AG20443 (cell line): ENCODE measurements around the gene NHEJ1.
"Not testable (repeated sequence)": the region's sequence is repeated elsewhere in the genome, so short reads cannot be mapped to it uniquely, and the experiment has no call there.

Experiments
- DNase-seq: peaks from one replicate; pipeline ENCODE4 v3.0.0; 2012; ENCODE audit warnings: low spot score, mixed read lengths

The NHEJ1 gene, protein sequence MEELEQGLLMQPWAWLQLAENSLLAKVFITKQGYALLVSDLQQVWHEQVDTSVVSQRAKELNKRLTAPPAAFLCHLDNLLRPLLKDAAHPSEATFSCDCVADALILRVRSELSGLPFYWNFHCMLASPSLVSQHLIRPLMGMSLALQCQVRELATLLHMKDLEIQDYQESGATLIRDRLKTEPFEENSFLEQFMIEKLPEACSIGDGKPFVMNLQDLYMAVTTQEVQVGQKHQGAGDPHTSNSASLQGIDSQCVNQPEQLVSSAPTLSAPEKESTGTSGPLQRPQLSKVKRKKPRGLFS

DNA sequence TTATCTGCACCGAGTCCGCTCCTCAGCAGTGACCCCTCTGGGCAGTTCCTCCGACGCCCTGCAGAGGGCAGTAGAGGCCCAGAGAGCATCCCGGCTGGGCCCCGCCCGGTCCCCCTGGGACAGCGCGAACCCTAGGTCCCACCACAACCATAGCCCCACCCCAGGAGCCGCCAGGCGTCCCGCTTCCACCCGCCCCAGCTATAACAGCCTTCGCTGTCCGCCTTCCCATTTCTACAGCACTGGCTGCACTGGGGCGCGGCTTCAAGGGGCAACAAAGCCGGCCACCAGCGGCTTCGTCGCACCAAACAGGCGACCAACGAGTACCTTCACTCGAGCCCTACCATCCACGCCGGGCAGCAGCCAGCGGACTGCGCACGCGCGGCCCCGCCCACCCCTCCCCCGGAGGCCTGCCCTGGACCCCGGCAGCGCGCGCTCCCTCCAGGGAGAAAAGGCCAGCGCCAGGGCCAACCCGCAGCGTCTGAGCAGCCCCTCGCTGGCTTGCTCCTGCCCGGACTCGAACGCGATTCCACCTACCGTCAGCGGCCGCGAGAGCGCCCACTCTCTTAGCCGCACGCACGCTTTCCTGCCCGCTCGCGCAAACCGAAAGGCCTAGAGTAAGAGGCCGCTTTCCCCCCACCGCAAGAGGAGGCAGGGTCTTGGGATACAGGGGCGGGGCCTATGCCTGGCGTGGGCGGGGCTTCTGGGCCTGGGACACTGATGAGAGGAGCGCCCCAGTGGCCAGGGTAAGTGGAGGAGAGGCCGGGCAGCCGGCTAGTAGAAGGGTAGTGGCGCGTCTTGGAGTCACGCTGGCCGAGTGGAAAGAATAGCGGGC is at the start of gene NHEJ1:
NHEJ1 (minus strand) TSS at position 630 of the 832 bp plus-strand sequence. CDS start 2,453 bp downstream, outside the sequence.
- peak; percentile 96 for DNase-seq

DNA sequence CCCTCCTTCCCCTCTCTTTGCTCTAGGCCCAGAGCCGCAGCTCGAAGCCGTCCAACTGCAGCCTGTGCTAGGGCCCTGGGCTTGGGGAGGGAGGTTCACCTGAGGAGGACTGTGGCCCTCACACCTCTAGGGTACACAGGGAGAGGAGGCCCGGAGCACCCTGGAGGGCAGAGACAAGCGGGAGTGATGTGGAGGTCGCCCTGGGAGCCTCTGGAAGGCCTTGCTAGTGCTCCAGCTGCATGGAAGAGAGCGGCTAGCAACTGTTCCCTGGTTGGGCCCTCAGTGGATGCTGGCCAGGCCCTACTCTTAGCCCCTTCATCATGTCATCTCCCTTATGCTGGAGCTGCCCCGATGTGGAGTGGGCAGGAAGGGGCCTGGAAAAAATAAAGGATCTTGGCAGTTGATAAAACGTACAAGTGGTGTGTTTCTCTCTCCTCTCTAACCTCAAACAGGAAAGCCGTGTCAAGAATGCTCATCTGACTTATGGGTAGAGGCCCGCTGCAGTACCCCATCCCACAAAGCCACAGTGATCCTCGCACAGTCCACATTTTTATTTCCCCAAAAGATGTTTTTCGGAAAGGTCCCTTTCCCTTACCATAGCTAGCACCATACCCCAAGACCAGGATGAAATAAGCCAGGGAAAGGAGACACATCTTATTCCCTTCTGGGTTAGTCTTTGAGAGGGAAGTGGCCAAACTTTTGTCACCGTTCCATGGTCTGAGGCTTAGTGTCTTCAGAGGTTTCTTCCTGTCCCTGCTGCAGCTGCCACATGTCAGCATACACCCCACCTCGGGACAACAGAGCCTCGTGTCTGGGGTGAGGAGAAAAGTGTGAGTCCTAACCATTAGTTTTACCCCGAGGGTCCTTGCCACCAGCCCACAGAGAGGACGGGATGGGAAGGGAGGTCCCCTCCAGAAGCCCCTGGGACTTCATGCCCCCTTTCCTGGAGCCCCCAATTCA is 48.9 kb upstream of the NHEJ1 start:
- DNase-seq = no peak

DNA sequence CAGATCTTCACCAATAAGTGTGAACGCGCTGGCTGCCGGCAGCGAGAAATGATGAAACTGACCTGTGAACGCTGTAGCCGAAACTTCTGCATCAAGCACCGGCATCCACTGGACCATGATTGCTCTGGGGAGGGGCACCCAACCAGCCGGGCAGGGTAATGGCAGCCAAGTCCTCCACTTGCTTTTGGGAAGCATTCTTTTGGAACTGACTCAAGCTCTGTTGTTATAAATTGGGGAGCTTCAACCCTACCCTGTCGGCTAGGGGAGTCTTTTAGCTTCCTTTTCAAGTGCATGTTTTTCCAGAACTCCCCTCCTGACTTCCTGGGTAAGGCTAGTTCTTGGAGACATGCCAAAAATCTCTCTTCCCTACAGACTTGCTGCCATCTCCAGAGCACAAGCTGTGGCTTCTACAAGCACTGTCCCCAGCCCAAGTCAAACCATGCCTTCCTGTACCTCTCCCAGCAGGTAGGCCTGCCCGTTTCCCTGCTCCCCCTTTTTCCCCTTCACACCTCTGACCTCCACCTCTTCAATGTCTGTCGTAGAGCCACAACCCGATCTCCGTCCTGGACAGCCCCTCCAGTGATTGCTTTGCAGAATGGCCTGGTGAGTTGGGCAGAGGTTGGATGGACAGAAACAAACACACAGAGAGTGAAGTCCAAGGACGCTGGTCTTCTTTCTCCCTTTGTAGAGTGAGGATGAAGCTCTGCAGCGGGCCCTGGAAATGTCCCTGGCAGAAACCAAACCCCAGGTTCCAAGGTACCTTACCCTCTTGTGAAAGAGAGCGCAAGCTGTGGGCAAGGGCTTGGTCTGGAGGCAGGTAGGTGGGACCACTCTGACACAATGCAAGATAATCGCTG is 47.5 kb upstream of the NHEJ1 start:
- DNase-seq = peak; percentile 32

DNA sequence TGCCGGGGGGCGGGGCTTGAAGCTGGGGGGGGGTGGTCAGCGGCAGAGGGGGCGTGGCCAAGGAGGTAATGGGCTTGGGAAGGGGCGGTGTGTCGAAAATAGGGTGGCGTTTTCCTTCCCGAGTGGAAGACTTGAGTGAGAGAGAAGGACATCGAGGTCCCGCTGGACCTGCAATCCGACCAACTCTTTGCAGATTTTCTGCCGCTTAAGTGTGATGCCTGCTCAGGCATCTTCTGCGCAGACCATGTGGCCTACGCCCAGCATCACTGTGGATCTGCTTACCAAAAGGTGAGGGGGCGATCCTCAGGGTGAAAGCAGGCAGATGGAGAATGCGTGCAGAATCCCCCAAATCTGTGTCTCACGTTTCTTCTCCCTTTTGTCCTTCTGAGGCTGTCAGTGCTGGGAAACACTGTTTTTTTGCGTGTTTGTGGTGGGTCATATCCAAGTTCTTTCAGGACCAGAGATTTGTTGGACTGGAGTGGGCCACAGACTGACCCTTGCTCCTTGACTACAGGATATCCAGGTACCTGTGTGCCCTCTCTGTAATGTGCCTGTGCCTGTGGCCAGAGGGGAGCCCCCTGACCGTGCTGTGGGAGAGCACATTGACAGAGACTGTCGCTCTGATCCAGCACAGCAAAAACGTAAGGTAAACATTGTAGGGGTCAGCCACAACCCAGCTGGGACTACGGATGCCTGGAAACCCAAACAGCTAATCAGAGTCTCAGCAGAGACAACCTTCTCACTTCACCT is 46.7 kb upstream of the NHEJ1 start:
- DNase-seq = no peak

DNA sequence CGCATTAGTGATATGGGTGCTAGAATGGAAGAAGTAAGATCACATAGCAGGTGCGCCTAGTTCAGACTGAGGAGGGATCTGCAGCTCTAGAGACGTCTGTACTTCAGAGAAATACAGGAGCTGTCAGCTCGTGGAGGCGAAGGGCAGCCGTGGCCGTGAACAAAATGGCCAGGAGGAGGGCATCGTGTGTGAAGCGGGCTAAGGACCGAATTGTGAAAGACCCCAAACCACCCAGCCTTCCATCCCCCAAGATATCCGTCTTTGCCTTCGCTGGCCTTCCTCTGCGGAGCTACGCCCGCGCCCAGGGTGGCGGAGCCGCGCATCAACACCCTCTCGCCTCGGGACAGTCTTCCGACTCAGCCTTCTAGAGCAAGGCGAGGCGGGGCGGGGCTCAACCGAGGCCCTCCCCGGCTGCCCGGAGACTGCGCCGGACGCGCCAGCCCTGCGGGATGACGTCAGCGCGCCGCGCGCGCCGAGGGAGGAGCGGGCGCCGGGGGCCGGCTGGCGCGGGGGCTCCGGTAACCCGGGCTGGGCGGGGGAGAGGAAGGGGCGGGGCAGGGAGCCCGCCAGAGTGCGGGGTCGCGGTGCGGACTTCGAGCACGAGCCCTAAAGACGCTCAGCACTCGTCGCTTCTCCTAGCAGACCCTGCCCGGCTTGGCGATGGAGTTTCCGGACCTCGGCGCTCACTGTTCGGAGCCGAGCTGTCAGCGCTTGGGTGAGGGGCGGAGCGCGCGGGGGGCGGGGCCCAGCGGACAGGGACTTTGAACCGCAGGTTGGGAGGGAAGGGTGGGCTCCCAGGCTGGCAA is 45.9 kb upstream of the NHEJ1 start, which contains the start of gene ZFAND2B:
ZFAND2B (plus strand) TSS at position 455 of the 806 bp plus-strand sequence; CDS start at position 661, 206 bp downstream.
- DNase-seq = peak; percentile 99

DNA sequence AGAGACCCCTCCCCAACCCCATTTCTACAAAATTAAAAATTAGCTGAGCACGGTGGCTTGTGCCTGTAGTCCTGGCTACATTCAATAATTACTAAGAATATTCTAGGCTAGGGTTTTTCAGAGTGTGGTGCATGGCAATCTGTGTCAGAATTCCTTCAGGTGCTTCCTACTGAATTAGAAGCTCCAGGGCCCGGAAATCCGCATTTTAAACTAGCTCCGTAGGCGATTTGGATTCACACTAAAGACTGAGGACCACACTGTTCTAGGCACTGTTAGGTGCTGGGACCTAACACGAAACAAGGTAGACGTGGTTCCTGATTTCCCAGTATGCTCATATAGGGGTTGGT is 45.3 kb upstream of the NHEJ1 start:
- no peak for DNase-seq

DNA sequence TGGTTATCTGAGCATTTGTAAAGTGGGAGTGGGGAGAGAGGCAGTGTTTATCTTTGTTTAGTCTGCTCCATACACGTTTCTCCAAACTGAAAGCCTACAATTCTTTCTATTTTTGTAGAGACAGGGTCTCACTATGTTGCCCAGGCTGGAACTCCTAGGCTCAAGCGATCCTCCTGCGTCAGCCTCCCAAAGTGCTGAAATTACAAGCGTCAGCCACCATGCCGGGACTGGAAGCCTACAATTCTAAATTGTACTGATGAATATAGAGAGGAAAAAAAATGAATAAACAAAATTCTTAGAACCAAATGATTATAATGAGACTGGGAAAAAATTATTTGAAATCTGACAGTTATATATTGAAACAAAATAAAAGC is 44.5 kb upstream of the NHEJ1 start:
- DNase-seq = no peak

DNA sequence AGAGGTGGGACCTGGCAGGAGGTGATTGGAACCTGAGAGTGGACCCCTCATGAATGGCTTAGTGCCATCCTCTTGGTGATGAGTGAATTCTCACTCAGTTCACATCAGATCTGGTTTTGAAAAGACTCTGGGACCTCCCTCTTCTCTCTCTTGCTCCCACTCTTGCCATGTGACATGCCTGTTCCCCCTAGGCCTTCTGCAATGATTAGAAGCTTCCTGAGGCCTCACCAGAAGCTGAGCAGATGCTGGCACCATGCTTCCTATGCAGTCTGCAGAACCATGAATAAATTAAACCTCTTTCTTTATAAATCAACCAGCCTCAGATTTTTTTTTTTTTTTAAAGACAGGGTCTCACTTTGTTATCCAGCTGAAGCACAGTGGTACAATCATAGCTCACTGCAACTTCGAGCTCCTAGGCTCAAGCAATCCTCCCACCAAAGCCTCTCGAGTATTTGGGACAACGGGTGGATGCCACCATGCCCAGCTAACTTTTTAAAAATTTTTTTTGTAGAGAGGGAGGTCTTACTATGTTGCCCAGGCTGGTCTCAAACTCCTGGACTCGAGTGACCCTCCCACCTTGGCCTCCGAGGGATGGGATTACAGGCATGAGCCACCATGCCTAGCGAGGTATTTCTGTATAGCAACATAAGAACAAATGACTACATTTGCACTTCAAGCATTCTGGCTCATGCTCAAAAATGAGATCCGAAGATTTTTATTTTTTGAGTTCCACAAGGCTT is 44.0 kb upstream of the NHEJ1 start:
- DNase-seq = no peak

DNA sequence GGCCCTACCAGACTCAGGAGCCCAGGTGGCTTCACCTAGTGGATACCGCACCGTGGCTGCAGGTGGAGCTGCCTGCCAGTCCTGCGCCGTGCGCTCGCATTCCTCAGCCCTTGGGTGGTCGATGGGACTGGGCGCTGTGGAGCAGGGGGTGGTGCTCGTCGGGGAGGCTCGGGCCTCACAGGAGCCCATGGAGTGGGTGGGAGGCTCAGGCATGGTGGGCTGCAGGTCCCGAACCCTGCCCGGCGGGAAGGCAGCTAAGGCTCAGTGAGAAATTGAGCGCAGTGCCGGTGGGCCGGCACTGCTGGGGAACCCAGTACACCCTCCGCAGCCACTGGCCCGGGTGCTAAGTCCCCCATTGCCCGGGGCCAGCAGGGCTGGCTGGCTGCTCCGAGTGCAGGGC is 40.7 kb upstream of the NHEJ1 start:
- DNase-seq = not testable (repeated sequence)

DNA sequence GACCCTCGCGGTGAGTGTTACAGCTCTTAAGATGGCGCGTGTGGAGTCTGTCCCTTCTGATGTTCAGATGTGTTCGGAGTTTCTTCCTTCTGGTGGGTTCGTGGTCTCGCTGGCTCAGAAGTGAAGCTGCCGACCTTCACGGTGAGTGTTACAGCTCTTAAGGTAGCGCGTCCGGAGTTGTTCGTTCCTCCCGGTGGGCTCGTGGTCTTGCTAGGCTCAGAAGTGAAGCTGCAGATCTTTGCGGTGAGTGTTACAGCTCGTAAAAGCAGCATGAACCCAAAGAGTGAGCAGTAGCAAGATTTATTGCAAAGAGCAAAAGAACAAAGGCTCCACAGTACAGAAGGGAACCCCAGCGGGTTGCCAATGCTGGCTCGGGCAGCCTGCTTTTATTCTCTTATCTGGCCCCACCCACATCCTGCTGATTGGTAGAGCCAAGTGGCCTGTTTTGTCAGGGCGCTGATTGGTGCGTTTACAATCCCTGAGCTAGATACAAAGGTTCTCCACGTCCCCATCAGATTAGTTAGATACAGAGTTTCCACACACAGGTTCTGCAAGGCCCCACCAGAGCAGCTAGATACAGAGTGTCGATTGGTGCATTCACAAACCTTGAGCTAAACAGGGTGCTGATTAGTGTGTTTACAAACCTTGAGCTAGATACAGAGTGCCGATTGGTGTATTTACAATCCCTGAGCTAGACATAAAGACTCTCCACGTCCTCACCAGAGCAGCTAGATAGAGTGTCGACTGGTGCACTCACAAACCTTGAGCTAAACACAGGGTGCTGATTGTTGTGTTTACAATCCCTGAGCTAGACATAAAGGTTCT is 40.1 kb upstream of the NHEJ1 start:
- DNase-seq = not testable (repeated sequence)

DNA sequence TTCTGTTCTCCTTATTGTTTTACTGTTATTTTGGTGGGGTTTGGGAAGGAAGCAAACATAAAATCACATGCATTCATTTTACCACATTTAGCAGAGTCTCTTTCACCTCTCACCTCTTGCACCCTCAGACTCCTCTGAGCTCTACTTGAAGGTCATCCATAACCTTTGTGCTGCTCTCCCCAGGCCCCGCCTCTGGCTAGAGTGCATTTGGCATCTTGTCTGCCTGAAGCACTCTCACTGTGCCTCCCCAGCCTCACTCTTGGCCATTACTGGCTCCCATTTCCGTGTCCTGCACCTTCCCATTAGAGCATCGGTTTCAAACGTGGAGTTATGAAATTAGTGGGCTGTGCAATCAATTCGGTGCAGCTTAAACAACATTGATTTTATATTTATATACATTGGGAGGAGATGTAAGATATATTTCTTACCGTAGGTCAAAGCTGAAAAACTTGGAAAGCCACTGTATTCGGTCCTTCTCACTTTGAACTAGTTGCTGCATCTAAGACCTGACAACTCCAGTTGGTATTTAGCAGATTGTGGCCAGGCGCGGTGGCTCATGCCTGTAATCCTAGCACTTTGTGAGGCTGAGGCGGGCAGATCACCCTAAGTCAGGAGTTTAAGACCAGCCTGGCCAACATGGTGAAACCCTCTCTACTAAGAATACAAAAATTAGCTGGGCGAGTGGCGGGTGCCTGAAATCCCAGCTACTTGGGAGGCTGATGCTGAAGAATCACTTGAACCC is 39.0 kb upstream of the NHEJ1 start:
- DNase-seq = no peak

DNA sequence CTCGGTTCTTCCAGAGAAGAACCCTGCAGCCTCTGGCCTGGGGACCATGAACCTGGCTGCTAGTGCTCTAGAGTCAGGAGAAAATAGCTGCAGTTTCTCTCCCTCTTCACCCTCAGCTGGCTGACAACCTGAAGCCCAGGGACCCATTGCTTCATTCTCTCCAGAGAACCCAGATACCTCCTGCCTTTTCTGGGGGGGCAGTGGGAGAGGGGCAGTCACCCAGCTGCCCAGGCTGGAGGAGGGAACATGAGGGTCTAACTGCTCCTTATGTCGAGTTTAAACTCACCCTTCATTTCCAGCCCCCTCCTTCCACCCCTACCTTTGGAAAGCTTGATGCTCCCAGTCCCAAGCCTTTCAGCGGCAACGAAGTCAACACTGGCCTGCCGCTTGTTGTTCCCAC is 38.4 kb upstream of the NHEJ1 start:
- no peak for DNase-seq

DNA sequence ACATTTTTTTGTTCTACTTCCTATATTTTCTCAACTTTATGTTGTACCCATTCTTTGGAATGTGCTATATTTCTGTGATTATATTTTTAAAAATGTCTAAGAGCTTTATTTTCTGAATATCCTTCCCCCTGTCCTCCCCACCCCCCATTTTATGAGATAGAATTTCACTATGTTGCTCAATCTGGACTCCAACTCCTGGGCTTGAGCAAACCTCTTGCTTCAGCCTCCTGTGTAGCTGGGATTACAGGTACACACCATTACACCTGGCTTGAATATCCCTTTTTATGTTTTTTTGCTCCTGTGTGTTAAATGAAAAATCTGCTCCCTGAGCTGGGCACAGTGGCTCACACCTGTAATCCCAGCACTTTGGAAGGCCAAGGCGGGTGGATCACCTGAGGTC is 36.8 kb upstream of the NHEJ1 start:
- DNase-seq = no peak

DNA sequence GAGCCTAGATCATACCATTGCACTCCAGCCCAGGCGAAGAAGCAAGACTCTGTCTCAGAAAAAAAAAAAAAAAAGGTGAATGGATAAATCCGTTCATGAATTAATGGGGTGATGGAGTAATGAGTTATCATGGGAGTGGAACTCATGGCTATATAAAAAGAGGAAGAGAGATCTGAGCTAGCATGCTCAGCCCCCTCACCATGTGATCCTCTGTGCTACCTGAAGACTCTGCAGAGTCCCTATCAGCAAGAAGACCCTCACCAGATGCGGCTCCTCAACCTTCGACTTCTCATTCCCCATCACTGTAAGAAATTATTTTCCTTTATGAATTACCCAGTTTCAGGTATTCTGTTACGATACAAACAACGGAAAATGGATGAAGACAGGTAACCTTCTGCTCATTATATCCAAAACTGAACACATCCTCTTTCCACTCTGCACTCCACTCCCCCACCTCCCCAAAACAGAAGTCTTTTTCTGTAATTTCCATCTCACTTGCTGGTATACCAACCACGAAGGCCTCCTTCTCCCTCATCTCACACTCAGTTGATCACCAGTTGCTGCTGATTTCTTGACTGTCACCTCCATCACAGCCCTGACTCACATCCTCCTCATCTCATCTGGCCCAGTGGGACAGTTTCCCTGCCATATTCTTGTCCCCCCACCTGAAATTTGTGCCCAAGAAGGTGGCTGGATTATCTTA is 26.3 kb upstream of the NHEJ1 start:
- no peak for DNase-seq

DNA sequence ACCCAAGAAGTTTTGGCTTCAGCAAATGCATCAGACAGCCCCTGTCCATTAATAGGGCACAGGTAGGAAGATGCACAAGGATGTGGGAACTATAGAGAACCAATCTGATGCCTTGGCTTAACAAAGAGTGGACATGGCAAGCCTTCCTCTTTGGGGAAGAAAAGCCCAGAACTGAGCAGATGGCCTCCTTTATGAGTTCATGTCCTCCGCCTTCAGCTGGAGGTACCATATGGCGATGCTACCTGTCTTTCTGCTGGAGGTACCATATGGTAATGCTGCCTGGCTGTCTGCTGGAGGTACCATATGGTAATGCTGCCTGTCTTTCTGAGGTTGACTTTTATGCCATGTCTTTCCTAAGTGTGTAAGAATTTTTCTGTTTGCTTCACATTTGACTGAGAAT is 23.5 kb upstream of the NHEJ1 start:
- no peak for DNase-seq

DNA sequence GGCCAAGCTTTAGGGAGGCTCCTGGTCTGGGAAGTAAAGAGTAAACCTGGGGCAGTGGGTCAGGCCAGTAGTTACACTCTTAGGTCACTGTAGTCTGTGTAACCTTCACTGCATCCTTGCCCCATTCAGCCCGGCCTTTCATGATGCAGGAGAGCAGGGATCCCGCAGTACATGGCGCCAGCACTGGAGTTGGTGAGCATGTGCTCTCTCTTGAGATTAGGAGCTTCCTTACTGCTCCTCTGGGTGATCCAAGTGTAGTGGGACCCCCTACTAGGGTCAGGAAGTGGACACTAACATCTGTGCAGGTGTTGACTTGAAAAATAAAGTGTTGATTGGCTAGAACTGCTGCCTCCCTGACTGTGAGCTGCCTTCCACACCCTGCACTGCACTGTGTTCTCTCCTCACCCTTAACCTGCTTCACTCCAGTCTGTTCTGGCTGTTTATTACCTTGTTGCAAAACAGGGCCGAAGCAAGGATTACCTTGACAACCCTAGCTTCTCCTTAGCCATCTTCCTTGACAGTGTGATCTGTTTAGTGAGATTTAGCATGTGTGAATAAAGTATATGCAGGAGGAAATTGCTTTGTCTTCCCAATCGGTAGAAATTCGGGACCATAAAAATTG is 22.6 kb upstream of the NHEJ1 start:
- no peak for DNase-seq
